ENCODE data around the gene CENPC.
"Not testable (repeated sequence)": the region's sequence is repeated elsewhere in the genome, so short reads cannot be mapped to it uniquely, and the experiment has no call there.

Gene CENPC

GRCh38 chr4:67550857-67551256 lies 5.6 kb upstream of the CENPC start:
- no peak for DNase-seq (ENCODE audit: extremely low read depth in 1 of 2, low read depth in 1 of 2)

GRCh38 chr4:67550451-67550850 lies 5.1 kb upstream of the CENPC start:
- DNase-seq (ENCODE audit: extremely low read depth in 1 of 2, low read depth in 1 of 2): no peak

- DNase-seq (ENCODE audit: extremely low read depth in 1 of 2, low read depth in 1 of 2): no peak
Measured at GRCh38 chr4:67549123-67549522, 3.8 kb upstream of the CENPC start.

GRCh38 chr4:67546971-67547370 lies 1.7 kb upstream of the CENPC start:
- DNase-seq (ENCODE audit: extremely low read depth in 1 of 2, low read depth in 1 of 2): no peak

- no peak for DNase-seq (ENCODE audit: extremely low read depth in 1 of 2, low read depth in 1 of 2)
Measured at GRCh38 chr4:67546004-67546356, 677 bp upstream of the CENPC start.

GRCh38 chr4:67542076-67542475 lies 3.2 kb downstream of the CENPC start:
- DNase-seq (ENCODE audit: extremely low read depth in 1 of 2, low read depth in 1 of 2): no peak

- DNase-seq (ENCODE audit: extremely low read depth in 1 of 2, low read depth in 1 of 2): no peak
Measured at GRCh38 chr4:67539830-67540229, 5.5 kb downstream of the CENPC start.

- DNase-seq (ENCODE audit: extremely low read depth in 1 of 2, low read depth in 1 of 2): no peak
Measured at GRCh38 chr4:67535280-67535840, 9.9 kb downstream of the CENPC start.

- DNase-seq (ENCODE audit: extremely low read depth in 1 of 2, low read depth in 1 of 2): no peak
Measured at GRCh38 chr4:67533112-67533511, 12.2 kb downstream of the CENPC start.

- DNase-seq (ENCODE audit: extremely low read depth in 1 of 2, low read depth in 1 of 2): not testable (repeated sequence)
Measured at GRCh38 chr4:67532397-67532796, 12.9 kb downstream of the CENPC start.

GRCh38 chr4:67531379-67531962 lies 13.8 kb downstream of the CENPC start:
- DNase-seq (ENCODE audit: extremely low read depth in 1 of 2, low read depth in 1 of 2): no peak

GRCh38 chr4:67524140-67524539 lies 21.2 kb downstream of the CENPC start:
- DNase-seq (ENCODE audit: extremely low read depth in 1 of 2, low read depth in 1 of 2): not testable (repeated sequence)

GRCh38 chr4:67522851-67523671 lies 22.2 kb downstream of the CENPC start:
- no peak for DNase-seq (ENCODE audit: extremely low read depth in 1 of 2, low read depth in 1 of 2)

- DNase-seq (ENCODE audit: extremely low read depth in 1 of 2, low read depth in 1 of 2): no peak
Measured at GRCh38 chr4:67522230-67522629, 23.1 kb downstream of the CENPC start.

- DNase-seq (ENCODE audit: extremely low read depth in 1 of 2, low read depth in 1 of 2): no peak
Measured at GRCh38 chr4:67521506-67521905, 23.8 kb downstream of the CENPC start.

- no peak for DNase-seq (ENCODE audit: extremely low read depth in 1 of 2, low read depth in 1 of 2)
Measured at GRCh38 chr4:67520141-67520540, 25.2 kb downstream of the CENPC start.

GRCh38 chr4:67512501-67512900 lies 32.8 kb downstream of the CENPC start:
- no peak for DNase-seq (ENCODE audit: extremely low read depth in 1 of 2, low read depth in 1 of 2)

- DNase-seq (ENCODE audit: extremely low read depth in 1 of 2, low read depth in 1 of 2): no peak
Measured at GRCh38 chr4:67500373-67500772, 44.9 kb downstream of the CENPC start.

GRCh38 chr4:67499799-67500198 lies 45.5 kb downstream of the CENPC start:
- no peak for DNase-seq (ENCODE audit: extremely low read depth in 1 of 2, low read depth in 1 of 2)

- DNase-seq (ENCODE audit: extremely low read depth in 1 of 2, low read depth in 1 of 2): no peak
Measured at GRCh38 chr4:67483868-67484602, 61.3 kb downstream of the CENPC start.

GRCh38 chr4:67480810-67481209 lies 64.5 kb downstream of the CENPC start:
- no peak for DNase-seq (ENCODE audit: extremely low read depth in 1 of 2, low read depth in 1 of 2)

- no peak for DNase-seq (ENCODE audit: extremely low read depth in 1 of 2, low read depth in 1 of 2)
Measured at GRCh38 chr4:67475155-67475554, 70.1 kb downstream of the CENPC start.

Data from activated CD8-positive, alpha-beta memory T cell treated with anti-CD3 and anti-CD28 coated beads for 1 hour (primary cell).